ENCODE measurements around the gene ARL6IP4.

DNA sequence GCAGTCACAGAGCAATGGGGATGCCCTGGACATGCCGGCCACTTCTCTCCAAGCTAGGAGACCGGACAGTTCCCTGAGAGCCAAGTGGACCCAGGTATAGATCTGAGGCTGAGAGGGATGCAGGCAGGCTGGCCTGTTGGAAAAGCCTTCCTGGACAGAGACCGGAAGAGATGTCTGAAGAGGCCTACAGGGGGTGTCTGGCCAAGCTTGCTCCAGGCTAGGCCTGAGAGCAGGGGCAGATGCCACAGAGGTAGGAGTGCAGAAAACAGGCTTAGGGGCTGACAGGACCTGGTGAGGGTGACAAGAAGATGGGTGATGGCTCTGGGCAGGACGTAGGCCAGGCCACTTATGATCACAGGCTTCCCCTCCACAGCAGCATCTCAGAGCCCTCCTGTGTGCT, 30.2 kb downstream of the ARL6IP4 start:
- TF ChIP-seq, protein P1, sequence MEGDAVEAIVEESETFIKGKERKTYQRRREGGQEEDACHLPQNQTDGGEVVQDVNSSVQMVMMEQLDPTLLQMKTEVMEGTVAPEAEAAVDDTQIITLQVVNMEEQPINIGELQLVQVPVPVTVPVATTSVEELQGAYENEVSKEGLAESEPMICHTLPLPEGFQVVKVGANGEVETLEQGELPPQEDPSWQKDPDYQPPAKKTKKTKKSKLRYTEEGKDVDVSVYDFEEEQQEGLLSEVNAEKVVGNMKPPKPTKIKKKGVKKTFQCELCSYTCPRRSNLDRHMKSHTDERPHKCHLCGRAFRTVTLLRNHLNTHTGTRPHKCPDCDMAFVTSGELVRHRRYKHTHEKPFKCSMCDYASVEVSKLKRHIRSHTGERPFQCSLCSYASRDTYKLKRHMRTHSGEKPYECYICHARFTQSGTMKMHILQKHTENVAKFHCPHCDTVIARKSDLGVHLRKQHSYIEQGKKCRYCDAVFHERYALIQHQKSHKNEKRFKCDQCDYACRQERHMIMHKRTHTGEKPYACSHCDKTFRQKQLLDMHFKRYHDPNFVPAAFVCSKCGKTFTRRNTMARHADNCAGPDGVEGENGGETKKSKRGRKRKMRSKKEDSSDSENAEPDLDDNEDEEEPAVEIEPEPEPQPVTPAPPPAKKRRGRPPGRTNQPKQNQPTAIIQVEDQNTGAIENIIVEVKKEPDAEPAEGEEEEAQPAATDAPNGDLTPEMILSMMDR (IDR thresholded peaks at IDR 0.05; ENCODE audit: low read length) = no peak
- no peak for TF ChIP-seq EZH2 (optimal IDR thresholded peaks at IDR 0.05; ENCODE audit: low read depth, low read length)

Measured in MM.1S (cell line).